ENCODE measurements around the gene AHSA1.

- no peak for TF ChIP-seq EZH2phosphoT487 (IDR thresholded peaks at IDR 0.05; ENCODE audit: low read depth)
- TF ChIP-seq, protein P1, sequence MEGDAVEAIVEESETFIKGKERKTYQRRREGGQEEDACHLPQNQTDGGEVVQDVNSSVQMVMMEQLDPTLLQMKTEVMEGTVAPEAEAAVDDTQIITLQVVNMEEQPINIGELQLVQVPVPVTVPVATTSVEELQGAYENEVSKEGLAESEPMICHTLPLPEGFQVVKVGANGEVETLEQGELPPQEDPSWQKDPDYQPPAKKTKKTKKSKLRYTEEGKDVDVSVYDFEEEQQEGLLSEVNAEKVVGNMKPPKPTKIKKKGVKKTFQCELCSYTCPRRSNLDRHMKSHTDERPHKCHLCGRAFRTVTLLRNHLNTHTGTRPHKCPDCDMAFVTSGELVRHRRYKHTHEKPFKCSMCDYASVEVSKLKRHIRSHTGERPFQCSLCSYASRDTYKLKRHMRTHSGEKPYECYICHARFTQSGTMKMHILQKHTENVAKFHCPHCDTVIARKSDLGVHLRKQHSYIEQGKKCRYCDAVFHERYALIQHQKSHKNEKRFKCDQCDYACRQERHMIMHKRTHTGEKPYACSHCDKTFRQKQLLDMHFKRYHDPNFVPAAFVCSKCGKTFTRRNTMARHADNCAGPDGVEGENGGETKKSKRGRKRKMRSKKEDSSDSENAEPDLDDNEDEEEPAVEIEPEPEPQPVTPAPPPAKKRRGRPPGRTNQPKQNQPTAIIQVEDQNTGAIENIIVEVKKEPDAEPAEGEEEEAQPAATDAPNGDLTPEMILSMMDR (IDR thresholded peaks at IDR 0.05; ENCODE audit: low read depth, low read length): no peak
Observed at GRCh38 chr14:77436042-77436441, 21.9 kb upstream of the AHSA1 start.

Data from OCI-LY3 (cell line).